Measurements from ENCODE around the gene CTNS.

CTNS gene

DNA sequence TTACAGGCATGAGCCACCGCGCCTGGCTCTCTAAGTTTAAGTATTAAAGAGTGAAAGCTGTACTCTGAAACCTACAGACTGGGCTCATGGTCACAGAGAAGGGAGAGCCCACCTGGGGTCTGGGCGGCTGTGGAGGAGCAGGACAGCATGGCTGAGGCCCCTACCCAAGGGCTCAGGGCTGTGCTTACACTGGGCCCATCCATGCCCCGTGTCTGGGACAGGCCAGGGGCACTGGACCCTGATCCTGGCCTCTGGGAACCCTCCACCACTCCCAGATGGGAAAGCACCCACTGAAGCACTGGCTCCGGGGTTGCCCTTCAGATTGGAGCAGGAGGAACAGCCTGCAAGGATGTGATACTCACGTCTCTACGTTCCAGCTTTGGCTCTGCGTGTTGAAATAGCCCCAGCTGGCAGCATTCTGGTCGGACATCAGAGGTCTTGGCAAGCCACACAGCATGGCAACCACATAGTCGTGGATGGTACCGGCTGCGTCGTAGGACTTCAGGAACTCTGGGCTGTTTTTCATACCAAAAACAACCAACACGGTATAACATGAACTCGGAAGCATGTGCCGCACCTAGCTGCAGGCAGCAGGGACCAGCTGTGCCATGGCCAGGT, 13.5 kb upstream of the CTNS start:
- DNase-seq: no peak

DNA sequence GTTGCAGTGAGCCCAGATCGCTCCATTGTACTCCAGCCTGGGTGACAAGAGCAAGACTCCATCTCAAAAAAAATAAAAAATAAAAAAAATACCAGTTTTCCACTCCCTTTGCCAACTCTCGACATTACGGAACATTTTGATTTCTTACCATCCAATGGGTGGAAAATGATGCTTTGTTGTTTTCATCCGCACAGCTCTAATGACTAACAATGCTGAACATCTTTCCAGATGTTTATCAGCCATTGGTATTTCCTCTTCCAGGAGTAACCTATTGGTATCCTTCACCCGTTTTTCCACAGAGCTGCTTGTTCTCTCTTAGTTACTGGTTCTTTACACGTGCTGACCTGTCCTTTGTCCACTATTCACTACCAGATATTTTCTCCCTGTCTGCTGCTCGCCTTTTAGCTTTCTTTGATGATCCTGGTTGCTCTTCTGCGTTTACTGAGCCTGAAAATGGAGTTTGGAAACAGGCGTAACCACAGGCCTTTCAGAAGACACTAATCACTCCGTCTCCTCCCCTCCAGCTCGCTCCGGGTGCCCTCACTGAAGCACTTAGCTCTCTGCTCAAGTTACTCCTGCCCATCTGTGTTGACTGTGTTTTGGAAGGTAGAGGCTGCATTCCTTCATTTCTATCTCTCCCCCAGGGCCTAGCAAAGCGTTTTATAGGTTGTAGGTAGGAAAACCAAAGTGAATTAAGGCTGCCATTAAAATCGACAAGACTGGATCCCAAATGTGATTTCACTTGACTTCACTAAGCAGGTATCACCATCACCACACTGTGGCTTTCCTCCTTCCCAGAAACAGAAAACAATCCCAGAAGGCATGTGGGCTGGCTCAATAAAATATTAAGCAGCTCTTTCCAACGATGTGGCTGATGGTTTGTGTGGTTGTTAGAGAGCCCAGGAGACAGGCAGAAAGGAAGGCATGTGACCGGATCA, 9.5 kb upstream of the CTNS start:
- no peak for DNase-seq

DNA sequence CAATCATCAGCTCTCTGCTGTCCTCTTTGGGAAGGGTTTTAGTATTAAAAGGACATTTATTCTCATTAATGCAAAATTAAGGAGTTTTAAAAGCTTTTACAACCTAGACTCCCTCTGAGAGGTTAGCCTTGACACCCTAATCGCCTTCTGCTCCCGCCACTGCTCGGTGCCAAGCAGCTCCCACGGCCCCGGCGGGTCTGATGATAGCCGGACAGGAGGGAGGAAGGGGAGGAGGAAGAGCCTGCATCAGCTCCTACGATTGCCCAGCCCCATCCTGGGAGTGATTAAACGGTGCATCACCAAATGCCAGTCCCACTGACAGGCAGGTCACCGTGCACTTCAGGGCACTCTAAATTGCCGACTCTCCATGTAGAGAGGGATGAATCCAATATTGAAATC, 8.8 kb upstream of the CTNS start:
- no peak for DNase-seq

DNA sequence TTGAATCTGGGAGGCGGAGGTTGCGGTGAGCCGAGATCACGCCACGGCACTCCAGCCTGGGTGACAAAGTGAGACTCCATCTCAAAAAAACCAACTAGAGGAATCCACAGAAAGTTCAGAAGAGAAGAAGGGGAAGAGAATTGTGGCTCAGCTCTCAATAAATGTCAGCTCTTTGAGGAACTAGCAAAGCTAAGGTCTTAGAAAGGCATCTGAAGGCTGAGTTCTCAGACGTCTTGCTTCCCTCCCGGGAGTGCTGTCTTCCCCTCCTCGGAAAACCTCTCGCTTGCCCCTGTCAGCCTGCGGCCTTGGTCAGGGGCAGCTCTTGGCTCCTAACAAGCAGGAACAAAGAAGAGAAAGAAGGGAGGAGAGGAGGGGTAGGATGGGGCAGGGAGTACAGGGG, 5.8 kb upstream of the CTNS start:
- peak in 4 of 58 donors; percentile 1 to 15 (median 6) for DNase-seq

DNA sequence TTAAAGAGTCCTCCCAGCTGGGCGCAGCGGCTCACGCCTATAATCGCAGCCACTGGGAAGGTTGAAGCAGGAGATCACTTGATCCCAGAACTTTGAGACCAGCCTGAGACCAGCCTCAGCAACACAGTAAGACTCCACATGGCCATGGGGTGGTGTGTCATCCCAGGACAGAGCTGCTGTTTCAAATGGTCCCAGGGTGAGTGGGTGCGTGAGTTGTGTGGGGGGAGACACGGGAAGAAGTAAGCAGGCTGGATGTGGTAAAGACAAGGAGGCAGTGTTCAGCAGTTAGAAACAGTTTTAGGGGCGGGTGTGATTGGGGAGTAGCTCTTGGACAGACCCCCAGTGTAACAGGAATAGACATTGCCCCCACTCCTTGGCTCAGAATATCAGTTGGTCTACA, 4.3 kb upstream of the CTNS start:
- DNase-seq: no peak

DNA sequence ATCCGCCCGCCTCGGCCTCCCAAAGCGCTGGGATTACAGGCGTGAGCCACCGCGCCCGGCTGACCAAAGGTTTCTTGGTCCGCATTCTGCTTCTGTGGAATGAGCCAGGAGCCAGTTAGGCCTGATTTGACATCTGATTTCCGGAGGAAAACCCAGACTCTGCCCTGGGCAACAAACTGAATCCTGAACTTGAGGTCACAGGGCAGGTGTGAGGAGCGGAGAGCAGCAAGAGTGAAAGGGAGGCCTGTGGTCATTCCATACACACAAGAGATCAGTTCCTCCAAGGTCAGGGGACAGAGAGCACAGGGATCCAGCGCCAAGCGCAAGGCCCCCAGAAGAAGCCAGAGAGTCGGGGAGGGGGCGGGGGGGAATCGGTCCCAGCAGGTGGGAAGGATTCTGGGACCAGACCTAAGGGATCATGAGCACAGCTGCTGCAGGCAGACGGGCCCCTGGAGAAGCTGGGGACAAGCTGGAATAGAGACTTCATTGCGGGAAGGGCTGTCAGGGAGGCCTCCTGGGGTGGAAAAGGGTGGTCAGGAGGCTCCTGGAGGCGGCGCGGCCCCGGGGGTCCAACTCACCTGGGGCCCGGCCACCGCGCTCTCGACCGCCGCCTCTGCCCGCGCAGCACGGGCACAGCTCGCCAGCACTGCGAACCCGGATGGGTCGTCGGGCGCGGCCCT, 946 bp upstream of the CTNS start:
- DNase-seq: peak in 1 of 58 donors; percentile 39

DNA sequence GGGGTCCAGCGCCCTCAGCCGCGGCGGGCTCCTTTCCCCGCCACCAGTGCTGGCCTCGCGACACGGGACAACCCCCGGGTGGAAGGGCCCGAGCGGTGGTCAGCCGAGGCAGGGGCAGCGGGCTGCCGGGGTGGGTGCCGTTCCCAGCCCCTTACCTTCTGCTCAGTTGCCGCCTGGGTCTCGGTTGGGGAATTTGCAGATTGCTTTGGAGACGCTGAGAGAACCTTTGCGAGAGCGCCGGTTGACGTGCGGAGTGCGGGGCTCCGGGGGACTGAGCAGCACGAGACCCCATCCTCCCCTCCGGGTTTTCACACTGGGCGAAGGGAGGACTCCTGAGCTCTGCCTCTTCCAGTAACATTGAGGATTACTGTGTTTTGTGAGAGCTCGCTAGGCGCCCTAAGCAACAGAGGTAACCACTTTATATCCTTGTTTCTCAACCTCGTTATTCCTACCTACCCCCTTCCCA, 381 bp downstream of the CTNS start:
- no peak for DNase-seq

DNA sequence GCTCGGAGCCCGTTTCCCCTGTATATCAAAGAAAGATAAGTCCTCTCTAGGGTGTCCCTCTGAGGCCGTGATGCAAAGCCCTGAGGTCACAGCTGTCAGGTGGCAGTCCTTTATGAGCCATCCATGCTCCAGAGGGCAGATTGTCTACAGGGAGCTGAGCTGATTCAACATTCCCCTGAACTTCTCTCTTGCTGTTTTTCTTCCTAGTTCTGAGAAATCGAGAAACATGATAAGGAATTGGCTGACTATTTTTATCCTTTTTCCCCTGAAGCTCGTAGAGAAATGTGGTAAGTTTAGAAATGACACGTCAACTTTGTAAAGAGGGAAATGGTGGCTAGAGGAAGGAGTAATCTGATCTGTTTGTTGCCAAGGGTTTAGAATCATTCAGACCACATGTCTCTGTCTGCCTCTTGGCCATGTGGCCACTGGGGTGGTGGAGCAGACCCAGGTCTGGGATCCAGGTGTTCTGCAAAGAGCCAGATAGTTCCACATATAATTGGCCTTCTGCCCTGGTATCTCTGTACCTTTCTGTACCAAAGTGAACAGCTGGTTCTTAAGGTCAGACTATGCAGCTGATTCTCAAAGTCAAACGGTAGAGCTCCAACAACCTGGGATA, 3.5 kb downstream of the CTNS start:
- no peak for DNase-seq

DNA sequence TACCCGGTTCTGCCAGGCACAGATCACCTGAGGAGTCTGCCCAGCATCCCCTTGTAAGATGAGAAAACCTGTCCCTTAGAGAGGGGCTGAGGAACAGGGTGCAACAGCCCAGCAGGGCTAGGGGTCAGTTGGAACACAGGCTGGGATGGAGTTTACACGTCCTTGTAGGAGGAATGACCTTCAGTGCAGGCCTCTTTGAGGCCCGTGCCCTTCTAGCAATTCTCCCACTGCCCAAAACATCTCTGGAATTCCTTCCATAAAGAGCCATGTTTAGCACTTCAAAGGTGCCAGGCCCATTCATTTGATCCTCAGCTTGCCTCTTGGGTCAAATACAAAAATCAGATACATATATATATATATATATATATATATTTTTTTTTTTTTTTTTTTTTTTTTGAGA, 4.5 kb downstream of the CTNS start:
- no peak for DNase-seq

DNA sequence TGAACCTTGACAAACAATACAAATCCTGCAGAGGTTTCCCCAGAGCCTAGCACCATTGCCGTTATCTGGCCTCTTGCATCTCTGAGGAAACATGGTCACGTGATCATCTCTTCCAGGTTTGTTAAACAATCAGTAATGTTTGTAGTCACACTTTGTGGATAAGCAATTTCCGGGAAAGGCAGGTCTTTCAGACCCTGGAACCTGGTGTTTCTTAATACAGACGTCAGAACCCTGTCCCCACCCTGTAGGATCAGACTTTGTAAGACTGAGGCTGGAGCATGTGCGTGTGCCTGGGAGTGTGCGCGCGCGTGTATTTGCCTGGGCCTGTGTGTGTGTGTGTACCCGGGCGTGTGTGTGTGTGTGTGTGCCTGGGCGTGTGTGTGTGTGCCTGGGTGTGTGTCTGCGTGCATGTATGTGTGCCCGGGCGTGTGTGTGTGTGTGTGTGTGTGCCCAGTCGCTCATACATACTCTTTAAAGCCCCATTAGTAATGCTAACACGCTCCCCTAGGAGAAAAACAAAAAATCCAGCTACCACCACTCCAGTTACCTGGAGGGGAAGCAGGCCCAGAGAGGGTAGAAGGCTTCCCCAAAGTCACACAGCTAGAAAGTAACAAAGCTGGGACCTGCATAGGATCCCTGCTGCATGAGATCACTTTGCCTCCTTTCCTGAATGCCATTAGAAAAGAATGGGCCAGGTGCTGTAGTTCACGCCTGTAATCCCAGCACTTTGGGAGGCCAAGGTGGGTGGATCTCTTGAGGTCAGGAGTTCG, 5.3 kb downstream of the CTNS start:
- DNase-seq: no peak

DNA sequence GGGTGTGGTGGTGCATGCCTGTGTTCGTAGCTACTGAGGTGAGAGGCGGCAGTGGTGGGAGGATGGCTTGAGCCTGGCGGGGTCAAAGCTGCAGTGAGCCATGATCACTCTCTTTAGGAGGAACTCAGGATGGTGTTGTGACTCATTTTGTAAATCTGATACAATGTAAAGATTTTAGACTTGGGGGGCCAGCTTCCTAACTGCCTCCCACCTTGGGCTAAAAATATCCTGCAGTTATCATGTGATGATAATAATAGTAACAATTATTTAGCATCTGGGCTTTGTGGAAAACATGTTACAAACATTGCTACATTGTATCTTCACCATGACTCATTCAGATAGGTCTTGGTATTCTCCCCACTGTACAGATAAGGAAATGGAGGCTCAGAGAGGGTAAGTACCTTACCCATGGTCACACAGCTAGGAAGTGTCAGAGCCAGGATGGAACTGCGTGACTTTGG, 7.4 kb downstream of the CTNS start:
- DNase-seq: no peak

DNA sequence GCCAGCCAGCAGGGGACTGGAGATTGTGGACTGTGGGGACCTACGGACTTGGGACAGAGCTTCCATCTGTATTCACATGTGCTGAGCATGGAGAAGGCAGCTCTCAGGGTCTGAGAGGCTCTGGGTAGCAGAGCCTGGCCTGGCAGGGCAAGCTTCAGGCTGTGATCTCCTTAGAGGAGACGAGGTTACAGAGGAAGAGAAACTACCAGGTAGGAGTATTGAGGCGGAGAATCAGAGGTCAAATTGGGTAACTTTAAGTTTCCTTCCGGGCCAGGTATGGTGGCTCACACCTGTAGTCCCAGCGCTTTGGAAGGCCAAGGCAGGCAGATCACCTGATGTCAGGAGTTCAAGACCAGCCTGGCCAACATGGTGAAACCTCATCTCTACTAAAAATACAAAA, 8.8 kb downstream of the CTNS start:
- DNase-seq: no peak

DNA sequence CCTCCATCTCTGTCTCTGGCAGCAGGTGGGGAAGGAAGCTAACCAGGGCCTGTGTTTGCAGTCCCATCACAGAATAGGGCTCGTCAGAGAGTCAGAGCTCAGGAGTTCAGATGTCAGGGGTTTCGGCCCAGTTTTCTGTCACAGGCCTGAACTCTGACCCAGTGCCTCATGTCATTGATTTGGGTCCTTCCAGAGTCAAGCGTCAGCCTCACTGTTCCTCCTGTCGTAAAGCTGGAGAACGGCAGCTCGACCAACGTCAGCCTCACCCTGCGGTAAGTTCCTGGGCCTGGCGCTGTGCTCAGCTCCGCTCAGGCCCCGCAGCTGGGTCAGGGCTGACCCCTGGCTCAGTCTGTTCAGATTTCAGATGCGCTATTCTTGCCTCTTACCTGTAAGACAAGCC, 10.7 kb downstream of the CTNS start:
- no peak for DNase-seq

DNA sequence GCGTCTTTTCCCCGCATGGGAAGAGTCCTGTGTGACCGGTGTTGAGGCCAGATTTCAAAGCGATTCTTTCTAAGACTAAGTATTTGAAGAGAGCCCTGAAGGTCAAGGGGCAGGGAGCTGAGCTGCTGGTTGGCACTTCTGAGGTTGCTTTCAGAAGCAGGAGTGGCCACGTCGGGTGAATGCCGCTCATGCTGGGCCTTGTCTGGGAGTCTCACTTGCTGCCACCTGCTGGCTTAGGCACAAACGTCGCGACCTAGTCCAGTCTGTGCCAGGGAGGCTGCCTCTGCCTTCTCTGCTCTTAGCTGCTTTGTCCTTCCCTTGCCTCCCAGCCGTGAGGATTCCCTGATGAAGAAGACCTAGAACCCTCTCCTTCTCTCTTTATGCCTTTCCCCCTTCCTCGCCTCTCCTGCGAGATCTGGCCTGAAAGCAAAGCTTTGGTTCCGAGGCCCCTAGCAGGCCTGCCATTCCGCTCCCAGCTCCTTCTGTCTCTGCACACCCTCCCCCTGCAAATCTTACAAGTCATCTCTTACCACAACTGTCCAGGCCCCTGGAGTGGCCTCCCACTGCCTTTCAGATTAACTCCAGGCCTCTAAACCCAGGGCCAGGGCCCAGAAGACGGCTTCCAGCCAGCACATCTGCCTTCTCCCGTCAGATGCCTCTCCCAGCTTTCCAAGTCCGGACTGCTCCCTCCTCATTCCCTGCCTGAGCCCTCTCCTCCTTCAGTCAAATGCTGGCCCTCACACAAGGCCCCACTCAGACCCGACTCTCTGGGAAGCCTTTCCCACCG, 11.4 kb downstream of the CTNS start:
- DNase-seq: peak in 52 of 58 donors; percentile 2 to 78 (median 44)

DNA sequence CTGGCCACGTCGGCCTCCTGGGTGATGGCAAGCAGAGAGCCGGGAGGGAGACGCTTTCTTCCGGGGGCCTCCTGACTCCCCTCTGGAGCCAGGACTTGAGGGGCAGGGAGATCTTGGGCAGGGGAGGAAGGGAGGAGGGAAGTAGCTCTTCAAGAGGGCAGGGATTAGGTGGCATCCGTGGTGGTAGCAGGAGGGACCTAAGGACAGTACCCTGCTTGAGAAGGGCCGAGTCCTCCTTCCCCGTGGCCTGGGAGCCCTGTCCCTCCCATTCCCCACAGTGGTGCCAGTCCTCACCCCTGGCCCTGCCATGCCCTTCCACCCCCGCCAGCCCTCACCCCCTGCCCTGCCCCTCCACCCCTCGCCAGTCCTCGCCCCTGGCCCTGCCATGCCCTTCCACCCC, 19.2 kb downstream of the CTNS start:
- DNase-seq: no peak

DNA sequence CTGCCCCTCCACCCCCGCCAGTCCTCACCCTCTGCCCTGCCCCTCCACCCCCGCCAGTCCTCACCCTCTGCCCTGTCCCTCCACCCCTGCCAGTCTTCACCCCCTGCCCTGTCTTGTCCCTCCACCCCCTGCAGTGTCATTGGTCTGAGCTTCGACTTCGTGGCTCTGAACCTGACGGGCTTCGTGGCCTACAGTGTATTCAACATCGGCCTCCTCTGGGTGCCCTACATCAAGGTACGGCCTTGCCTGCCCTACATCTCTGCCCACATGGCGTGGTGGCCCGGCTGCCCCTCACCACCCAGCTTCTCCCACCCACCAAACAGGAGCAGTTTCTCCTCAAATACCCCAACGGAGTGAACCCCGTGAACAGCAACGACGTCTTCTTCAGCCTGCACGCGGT, 19.8 kb downstream of the CTNS start:
- no peak for DNase-seq

DNA sequence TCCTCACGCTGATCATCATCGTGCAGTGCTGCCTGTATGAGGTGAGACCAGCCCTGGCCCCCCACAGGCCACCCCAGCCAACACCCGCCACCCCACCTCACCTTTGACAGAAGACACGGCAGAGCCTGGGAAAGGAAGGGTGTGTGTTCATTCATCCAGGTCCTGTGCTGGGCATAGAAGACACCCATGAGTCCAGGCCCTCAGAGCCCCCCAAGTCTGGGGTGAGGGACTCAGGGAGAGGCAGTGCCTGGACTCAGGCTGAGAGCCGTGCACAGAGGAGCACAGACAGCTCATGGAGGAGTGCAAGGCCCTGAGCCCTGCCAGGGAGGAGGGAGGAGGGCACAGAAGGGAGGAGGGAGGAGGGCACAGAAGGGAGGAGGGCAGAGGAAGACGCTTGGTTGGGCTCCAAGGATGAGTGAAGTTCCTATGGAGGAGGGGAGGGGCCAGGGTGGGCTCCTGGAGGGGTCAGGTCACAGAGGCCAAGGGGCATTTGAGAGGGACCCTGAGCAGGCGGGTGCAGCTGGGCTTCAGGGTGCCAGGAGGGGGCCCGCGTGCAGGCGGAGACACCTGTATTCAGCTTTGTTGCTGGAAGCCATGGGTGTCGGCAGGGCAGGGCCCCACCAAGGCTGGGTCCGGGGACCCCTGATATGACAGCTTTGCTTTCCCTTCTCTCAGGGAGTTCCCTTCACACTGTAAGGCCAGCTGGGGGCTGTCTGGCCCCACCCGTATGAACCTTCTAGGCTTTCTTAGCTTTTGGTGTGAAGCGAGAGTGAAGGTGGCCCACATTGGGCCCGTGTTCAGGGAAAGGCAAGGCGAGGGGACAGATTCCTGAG, 20.4 kb downstream of the CTNS start:
- no peak for DNase-seq

DNA sequence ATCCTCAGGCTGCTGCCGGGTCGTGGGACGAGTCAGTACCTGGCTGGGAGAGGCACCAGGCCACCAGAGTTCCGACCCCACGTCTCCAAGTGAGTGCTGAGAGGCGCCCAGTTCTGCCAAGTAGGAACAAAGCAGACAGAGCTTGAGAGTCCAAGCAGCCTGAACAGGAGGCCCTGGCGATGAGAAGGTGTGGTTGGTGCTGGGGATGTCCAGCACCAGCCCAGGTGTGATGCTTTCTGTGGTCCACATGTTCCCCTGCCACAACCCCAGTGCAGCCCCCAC, 21.0 kb downstream of the CTNS start:
- DNase-seq: no peak

Measured in anterior cingulate cortex (tissue), 58 donors.